Caco-2 (cell line): Measurements from ENCODE around the gene CETP. TPM values are rescaled to one million over a fixed set of nuclear protein-coding genes. Genes with fewer than 3 reads are reported as not detected.
"Not testable (repeated sequence)": the region's sequence is repeated elsewhere in the genome, so short reads cannot be mapped to it uniquely, and the experiment has no call there.

Experiments
- BruUV-seq: library from RNA; stranded (reverse); fragments of 400-500 nt; replicated peaks from 2 replicates; lab custom pipeline; 2021; lab: Mats Ljungman, UMichigan
- CTCF ChIA-PET: fragments of 300-600 bp; sonication (Branson Sonifier 250); formaldehyde crosslinking; loops from one replicate; lab custom pipeline; 2022; ENCODE audit warnings: antibody characterized with exemption; lab: Charles Lee
- POLR2A ChIA-PET: fragments of 300-600 bp; sonication (Branson Sonifier 250); formaldehyde crosslinking; loops from one replicate; lab custom pipeline; 2022; ENCODE audit warnings: antibody characterized with exemption; lab: Charles Lee
- DNase-seq, 2 experiments: peaks; one replicate each; pipeline versions ENCODE4 v3.0.0 to v3.0.0-alpha.2; 2020 to 2022
- H3K27me3 ChIP-seq: replicated peaks from 2 replicates; pipeline ENCODE4 v1.6.0; 2011; ENCODE audit warnings: low read length; ENCODE audit not compliant: control insufficient read depth, insufficient read depth
- H3K36me3 ChIP-seq: 2 replicates; pipeline ENCODE4 v1.5.1; 2011; ENCODE audit warnings: low read length; ENCODE audit not compliant: control insufficient read depth, insufficient read depth
- H3K4me1 ChIP-seq: fragments of 250-450 bp; sonication (Bioruptor Pico); 2 replicates; pipeline ENCODE4 v1.5.1; 2020; ENCODE audit warnings: mild to moderate bottlenecking
- H3K4me3 ChIP-seq: 2 replicates; pipeline ENCODE4 v1.5.1; 2011; ENCODE audit warnings: low read depth, mild to moderate bottlenecking, control low read depth, low read length
- H3K9me3 ChIP-seq: fragments of 250-450 bp; sonication (Bioruptor Pico); 2 replicates; pipeline ENCODE4 v1.5.1; 2020; ENCODE audit warnings: mild to moderate bottlenecking, moderate library complexity
- H3K27ac Mint-ChIP-seq: one replicate; pipeline ENCODE4 v1.8.0; 2022; ENCODE audit warnings: mixed read lengths; ENCODE audit not compliant: unreplicated experiment
- H3K27me3 Mint-ChIP-seq: one replicate; pipeline ENCODE4 v1.8.0; 2022; ENCODE audit warnings: mixed read lengths; ENCODE audit not compliant: insufficient read depth, unreplicated experiment
- H3K36me3 Mint-ChIP-seq: one replicate; pipeline ENCODE4 v1.8.0; 2022; ENCODE audit warnings: mild to moderate bottlenecking, mixed read lengths; ENCODE audit not compliant: insufficient read depth, unreplicated experiment
- H3K4me1 Mint-ChIP-seq: one replicate; pipeline ENCODE4 v1.8.0; 2022; ENCODE audit warnings: low read depth, mixed read lengths; ENCODE audit not compliant: unreplicated experiment
- H3K4me3 Mint-ChIP-seq: one replicate; pipeline ENCODE4 v1.8.0; 2022; ENCODE audit warnings: mild to moderate bottlenecking, moderate library complexity, mixed read lengths; ENCODE audit not compliant: unreplicated experiment
- H3K9me3 Mint-ChIP-seq: one replicate; pipeline ENCODE4 v1.8.0; 2022; ENCODE audit warnings: mixed read lengths; ENCODE audit not compliant: unreplicated experiment
- intact Hi-C: fragments of 100-400 bp; cut with micrococcal nuclease; formaldehyde crosslinking; loops from one replicate; pipeline ENCODE4 v1.10.0; 2022; ENCODE audit not compliant: unreplicated experiment
- total RNA-seq: library from RNA; stranded (reverse); gene quantifications from 2 replicates; pipeline ENCODE4 v1.2.3, GENCODE V29; 2022
- TF ChIP-seq, protein P1 (sequence below), 2 experiments: fragments of 200-600 bp in 1 of 2; IDR thresholded peaks; 1 replicate in 1 of 2; 2 replicates in 1 of 2; pipeline versions ENCODE4 v1.5.1 to v1.8.0; 2011 to 2022; ENCODE audit warnings: antibody characterized with exemption in 1 of 2, control low read depth in 1 of 2, inconsistent platforms in 1 of 2, low read depth in 1 of 2, low read length in 1 of 2, mild to moderate bottlenecking in 1 of 2, moderate library complexity in 1 of 2; ENCODE audit not compliant: insufficient read depth in 1 of 2, severe bottlenecking in 1 of 2, unreplicated experiment in 1 of 2

The CETP gene
- total RNA-seq, 1 experiment from 2014 or later = not detected

GRCh38 chr16:56933828-56934598 lies 27.7 kb upstream of the CETP start:
- H3K9me3 Mint-ChIP-seq = no peaks in the 10 kb centered on the region
- no peaks in the 10 kb centered on the region for H3K27me3 Mint-ChIP-seq
- ChIA-PET CTCF (no interaction called here), POLR2A (interaction anchor here (0.8 kb wide), 1 partner anchor 12 kb away, joined by 3 read pairs; no protein-coding TSS in a partner anchor)
- TF ChIP-seq, protein P1, sequence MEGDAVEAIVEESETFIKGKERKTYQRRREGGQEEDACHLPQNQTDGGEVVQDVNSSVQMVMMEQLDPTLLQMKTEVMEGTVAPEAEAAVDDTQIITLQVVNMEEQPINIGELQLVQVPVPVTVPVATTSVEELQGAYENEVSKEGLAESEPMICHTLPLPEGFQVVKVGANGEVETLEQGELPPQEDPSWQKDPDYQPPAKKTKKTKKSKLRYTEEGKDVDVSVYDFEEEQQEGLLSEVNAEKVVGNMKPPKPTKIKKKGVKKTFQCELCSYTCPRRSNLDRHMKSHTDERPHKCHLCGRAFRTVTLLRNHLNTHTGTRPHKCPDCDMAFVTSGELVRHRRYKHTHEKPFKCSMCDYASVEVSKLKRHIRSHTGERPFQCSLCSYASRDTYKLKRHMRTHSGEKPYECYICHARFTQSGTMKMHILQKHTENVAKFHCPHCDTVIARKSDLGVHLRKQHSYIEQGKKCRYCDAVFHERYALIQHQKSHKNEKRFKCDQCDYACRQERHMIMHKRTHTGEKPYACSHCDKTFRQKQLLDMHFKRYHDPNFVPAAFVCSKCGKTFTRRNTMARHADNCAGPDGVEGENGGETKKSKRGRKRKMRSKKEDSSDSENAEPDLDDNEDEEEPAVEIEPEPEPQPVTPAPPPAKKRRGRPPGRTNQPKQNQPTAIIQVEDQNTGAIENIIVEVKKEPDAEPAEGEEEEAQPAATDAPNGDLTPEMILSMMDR (IDR thresholded peaks at IDR 0.05; ENCODE audit: insufficient read depth in 1 of 2, low read depth in 1 of 2, low read length in 1 of 2, severe bottlenecking in 1 of 2, unreplicated experiment in 1 of 2) = no peak
- Histone ChIP-seq H3K36me3 (peaks cover 5% of the 10 kb centered on the region; the same call in 1 of the 2 replicates), H3K4me1 (peaks cover 28% of the 10 kb centered on the region), H3K4me3 (peak overlapping the region; percentile 81), H3K9me3 (no peaks in the 10 kb centered on the region), H3K27me3 (no peaks in the 10 kb centered on the region)
- intact Hi-C loops = loop anchor here (1.0 kb wide), 1 partner anchor 67 kb away; no protein-coding TSS in a partner anchor
- H3K4me3 Mint-ChIP-seq = peak overlapping the region; percentile 100
- TSS peak; percentile 21 for BruUV-seq
- peak overlapping the region; percentile 33 for H3K27ac Mint-ChIP-seq
- peaks cover 18% of the 10 kb centered on the region for H3K4me1 Mint-ChIP-seq
- H3K36me3 Mint-ChIP-seq = peaks cover 83% of the 10 kb centered on the region
- DNase-seq = no peak

DNA sequence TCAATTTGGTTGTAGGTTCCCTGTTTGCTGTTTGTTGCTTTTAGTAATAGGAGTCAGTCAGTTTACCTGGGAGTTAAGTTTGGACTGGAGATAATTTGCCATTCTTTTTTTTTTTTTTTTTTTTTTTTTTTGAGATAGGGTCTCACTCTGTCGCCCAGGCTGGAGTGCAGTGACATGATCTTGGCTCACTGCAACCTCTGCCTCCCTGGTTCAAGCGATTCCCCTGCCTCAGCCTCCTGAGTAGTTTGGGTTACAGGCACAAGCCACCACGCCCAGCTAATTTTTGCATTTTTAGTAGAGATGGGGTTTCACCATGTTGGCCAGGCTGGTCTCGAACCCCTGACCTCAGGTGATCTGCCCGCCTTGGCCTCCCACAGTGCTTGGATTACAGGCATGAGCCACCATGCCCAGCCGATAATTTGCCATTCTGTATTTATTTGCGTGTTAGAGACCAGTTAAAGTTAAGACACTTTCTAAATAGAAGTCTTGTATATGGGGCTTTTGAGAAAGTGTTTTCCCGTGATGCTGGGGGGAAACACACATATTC lies 27.1 kb upstream of the CETP start:
- H3K27ac Mint-ChIP-seq = peak overlapping the region; percentile 33
- peaks cover 90% of the 10 kb centered on the region for H3K36me3 Mint-ChIP-seq
- H3K4me3 ChIP-seq = peak overlapping the region; percentile 81; the same call in 1 of the 2 replicates

DNA sequence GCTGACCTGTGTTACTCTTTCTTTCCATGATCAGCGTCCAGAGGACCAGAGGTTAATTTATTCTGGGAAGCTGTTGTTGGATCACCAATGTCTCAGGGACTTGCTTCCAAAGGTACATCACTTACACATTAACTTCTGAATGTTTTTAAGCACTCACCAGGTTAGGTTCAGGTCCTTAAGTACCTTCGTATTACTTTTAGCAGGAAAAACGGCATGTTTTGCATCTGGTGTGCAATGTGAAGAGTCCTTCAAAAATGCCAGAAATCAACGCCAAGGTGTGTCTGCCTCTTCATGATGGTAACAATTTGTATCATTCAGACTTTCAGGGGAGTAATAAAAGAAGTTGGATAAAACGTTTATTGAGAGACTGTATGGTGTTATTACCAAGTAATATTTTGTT lies 26.5 kb upstream of the CETP start:
- Mint-ChIP-seq H3K4me1 (peaks cover 18% of the 10 kb centered on the region), H3K27ac (peak overlapping the region; percentile 33), H3K27me3 (no peaks in the 10 kb centered on the region), H3K36me3 (peaks cover 95% of the 10 kb centered on the region), H3K4me3 (peak overlapping the region; percentile 100), H3K9me3 (no peaks in the 10 kb centered on the region)
- TF ChIP-seq, protein P1 (IDR thresholded peaks at IDR 0.05; ENCODE audit: insufficient read depth in 1 of 2, low read depth in 1 of 2, low read length in 1 of 2, severe bottlenecking in 1 of 2, unreplicated experiment in 1 of 2) = no peak
- peaks cover 7% of the 10 kb centered on the region; the same call in 1 of the 2 replicates for H3K36me3 ChIP-seq
- POLR2A ChIA-PET = interaction anchor here (0.9 kb wide), 1 partner anchor 16 kb away, joined by 4 read pairs; no protein-coding TSS in a partner anchor
- BruUV-seq = no TSS peak
- H3K27me3 ChIP-seq = no peaks in the 10 kb centered on the region
- H3K9me3 ChIP-seq = no peaks in the 10 kb centered on the region
- CTCF ChIA-PET = no interaction called here
- no peak overlapping the region for H3K4me3 ChIP-seq
- peaks cover 27% of the 10 kb centered on the region for H3K4me1 ChIP-seq
- intact Hi-C loops = no loop called here
- no peak for DNase-seq

More for the DNA sequence above, 27.1 kb upstream of the CETP start:
- H3K4me1 ChIP-seq = peaks cover 28% of the 10 kb centered on the region
- BruUV-seq, H3K27me3 Mint-ChIP-seq, H3K9me3 Mint-ChIP-seq, CTCF ChIA-PET, DNase-seq, H3K9me3 ChIP-seq, intact Hi-C loops, H3K36me3 ChIP-seq, H3K27me3 ChIP-seq: not testable (repeated sequence)
- Mint-ChIP-seq H3K4me1 (peaks cover 18% of the 10 kb centered on the region), H3K4me3 (peak overlapping the region; percentile 100)
- POLR2A ChIA-PET = interaction anchor here (0.9 kb wide), 1 partner anchor 15 kb away, joined by 4 read pairs; no protein-coding TSS in a partner anchor
